Peyer's patch (tissue), 4 donors: ENCODE data around the gene APH1B. TPM values are rescaled to one million over a fixed set of nuclear protein-coding genes. Genes with fewer than 3 reads are reported as not detected.

ENCODE experiments used
- DNase-seq, 3 donors: peaks; one replicate each; pipeline ENCODE4 v3.0.0-alpha.2; 2017 to 2019
- H3K27ac ChIP-seq, 4 donors: fragments of 200-600 bp; sonication (generic); one replicate each; pipeline ENCODE4 v1.5.1; 2016 to 2019
- H3K27me3 ChIP-seq, 2 donors: fragments of 200-600 bp; sonication (generic); one replicate each; pipeline ENCODE4 v1.5.1; 2019
- H3K36me3 ChIP-seq, 3 donors: fragments of 200-600 bp; sonication (generic); one replicate each; pipeline ENCODE4 v1.5.1; 2016 to 2019
- H3K4me1 ChIP-seq, 4 donors: fragments of 200-600 bp; sonication (generic); one replicate each; pipeline ENCODE4 v1.5.1; 2016 to 2019
- H3K4me3 ChIP-seq, 4 donors: fragments of 200-600 bp; sonication (generic); 1 replicate in 3 of 4; 2 replicates in 1 of 4; pipeline ENCODE4 v1.5.1; 2016 to 2019; ENCODE audit warnings: mild to moderate bottlenecking in 1 of 4
- H3K9me3 ChIP-seq, 4 donors: fragments of 200-600 bp; sonication (generic); one replicate each; pipeline ENCODE4 v1.5.1; 2016 to 2019; ENCODE audit warnings: mild to moderate bottlenecking in 1 of 4
- CTCF ChIP-seq, 6 experiments: fragments of 450-650 bp in 4 of 6; fragments of 200-600 bp in 2 of 6; sonication (generic) in 1 of 6; IDR thresholded peaks; one replicate each; pipeline ENCODE4 v1.5.1; 2017 to 2019; ENCODE audit warnings: antibody characterized with exemption in 6 of 6, mild to moderate bottlenecking in 3 of 6, moderate library complexity in 1 of 6
- POLR2A ChIP-seq, 2 donors: fragments of 450-650 bp; IDR thresholded peaks; one replicate each; pipeline ENCODE4 v1.5.1; 2017; ENCODE audit warnings: antibody characterized with exemption in 2 of 2, mild to moderate bottlenecking in 2 of 2, moderate library complexity in 2 of 2
- total RNA-seq, 4 donors: library from RNA; depleted of rRNA; stranded (reverse); fragments of >200 nt; gene quantifications; one replicate each; pipeline ENCODE4 v1.1.0, GENCODE V29; 2016

Gene APH1B
- total RNA-seq, 4 donors from 2014 or later: 3.3 to 4.8 (median 3.9) TPM

GRCh38 chr15:63238796-63239195 is 38.6 kb upstream of the APH1B start:
- no peak for DNase-seq
- no peak overlapping the region for H3K4me3 ChIP-seq
- no peak for TF ChIP-seq POLR2A (IDR thresholded peaks at IDR 0.05)
- no peak for TF ChIP-seq CTCF (IDR thresholded peaks at IDR 0.05)
- no peak overlapping the region for H3K27ac ChIP-seq
- H3K4me1 ChIP-seq: peaks cover 0 to 21% (median 5%) of the 10 kb centered on the region in 4 donors
- no peaks in the 10 kb centered on the region for H3K9me3 ChIP-seq
- H3K27me3 ChIP-seq: no peaks in the 10 kb centered on the region
- H3K36me3 ChIP-seq: no peaks in the 10 kb centered on the region

- Histone ChIP-seq H3K4me1 (peaks cover 0 to 18% (median 0%) of the 10 kb centered on the region in 4 donors), H3K4me3 (no peak overlapping the region), H3K27ac (no peak overlapping the region), H3K27me3 (no peaks in the 10 kb centered on the region), H3K9me3 (no peaks in the 10 kb centered on the region), H3K36me3 (no peaks in the 10 kb centered on the region)
- no peak for TF ChIP-seq CTCF (IDR thresholded peaks at IDR 0.05)
- no peak for TF ChIP-seq POLR2A (IDR thresholded peaks at IDR 0.05)
- DNase-seq: no peak
Measured at GRCh38 chr15:63240109-63240508, 37.3 kb upstream of the APH1B start.

GRCh38 chr15:63241316-63241715 is 36.1 kb upstream of the APH1B start:
- H3K36me3 ChIP-seq: peaks cover 0 to 3% (median 2%) of the 10 kb centered on the region in 3 donors
- no peak for DNase-seq
- H3K9me3 ChIP-seq: no peaks in the 10 kb centered on the region
- no peak overlapping the region for H3K27ac ChIP-seq
- TF ChIP-seq POLR2A (IDR thresholded peaks at IDR 0.05) (no peak), CTCF (IDR thresholded peaks at IDR 0.05) (no peak)
- H3K27me3 ChIP-seq: no peaks in the 10 kb centered on the region
- peaks cover 0 to 18% (median 0%) of the 10 kb centered on the region in 4 donors for H3K4me1 ChIP-seq
- H3K4me3 ChIP-seq: no peak overlapping the region

GRCh38 chr15:63243101-63243500 is 34.3 kb upstream of the APH1B start:
- no peak for DNase-seq
- Histone ChIP-seq H3K36me3 (peaks cover 0 to 3% (median 2%) of the 10 kb centered on the region in 3 donors), H3K27ac (peak overlapping the region; percentile 19 to 65 (median 46)), H3K27me3 (no peaks in the 10 kb centered on the region), H3K4me3 (no peak overlapping the region), H3K9me3 (no peaks in the 10 kb centered on the region), H3K4me1 (peaks cover 0 to 18% (median 0%) of the 10 kb centered on the region in 4 donors)
- TF ChIP-seq POLR2A (IDR thresholded peaks at IDR 0.05): no peak
- peak in 1 of 6 experiments; percentile 14 for TF ChIP-seq CTCF (IDR thresholded peaks at IDR 0.05)

- no peak for DNase-seq
- peaks cover 0 to 17% (median 0%) of the 10 kb centered on the region in 4 donors for H3K4me1 ChIP-seq
- peak overlapping the region; percentile 19 to 65 (median 46) for H3K27ac ChIP-seq
Measured at GRCh38 chr15:63243776-63244175, 33.6 kb upstream of the APH1B start.

More at GRCh38 chr15:63243776-63244175, 33.6 kb upstream of the APH1B start:
- Histone ChIP-seq H3K27me3 (no peaks in the 10 kb centered on the region), H3K9me3 (no peaks in the 10 kb centered on the region), H3K4me3 (no peak overlapping the region), H3K36me3 (peaks cover 0 to 3% (median 2%) of the 10 kb centered on the region in 3 donors)
- TF ChIP-seq CTCF (IDR thresholded peaks at IDR 0.05): no peak
- no peak for TF ChIP-seq POLR2A (IDR thresholded peaks at IDR 0.05)
